Heart left ventricle (tissue), 13 donors: ENCODE data around the gene MRLN.

Experiments
- CTCF ChIP-seq, 12 donors: fragments of 200-600 bp; sonication (generic) in 4 of 12; IDR thresholded peaks; one replicate each; pipeline versions ENCODE4 v1.5.0 to v1.8.0; 2018 to 2022; ENCODE audit warnings: antibody characterized with exemption in 12 of 12, mild to moderate bottlenecking in 5 of 12
- POLR2A ChIP-seq, 2 donors: fragments of 450-650 bp; IDR thresholded peaks; one replicate each; pipeline ENCODE4 v1.6.1; 2017; ENCODE audit warnings: antibody characterized with exemption in 2 of 2, mild to moderate bottlenecking in 2 of 2, moderate library complexity in 2 of 2
- donor health status: ischemic (EF 13 %, LVEDD 7.1; RV severe dilation, severe dysfunction).
- donor health status: DM: no; HTN: yes; CAD: no.
- donor health status: DM: no; HTN: no; CAD: no.
- donor health status: ischemic (EF 25% LVEDD 6.9; RV normal size, moderate dysfunction).
- donor health status: ischemic (EF 25% LVEDD 5.7; RV mildly dilated, moderate dysfunction).
- donor health status: ischemic (EF 35%, LVEDD 5.7; RV mildly dilated, moderate dysfunction).
- donor health status: nonischemic (EF 11% LVEDD 7.7; RV severe dilation, severe dysfunction).
- donor health status: DM: yes; HTN: yes; CAD: no.
- donor health status: PGD.
- donor health status: ischemic (EF 29% LVEDD 5.4; RV normal size, mild dysfunction).
- donor health status: nonischemic (EF 23%, LVEDD 6.1; RV moderate dilation, normal function).

GRCh38 chr10:59752278-59752940 lies 846 bp downstream of the MRLN start:
- TF ChIP-seq CTCF (IDR thresholded peaks at IDR 0.05) (no peak), POLR2A (IDR thresholded peaks at IDR 0.05) (no peak)
